PFSK-1 (cell line): Measurements from ENCODE around the gene STH.

ENCODE experiments used
- POLR2AphosphoS5 ChIP-seq: IDR thresholded peaks from 2 replicates; pipeline ENCODE4 v1.6.1; 2012; ENCODE audit warnings: low read depth, mild to moderate bottlenecking, control low read depth, low read length, moderate library complexity
- SIN3A ChIP-seq: IDR thresholded peaks from 2 replicates; pipeline ENCODE4 v1.6.1; 2012; ENCODE audit warnings: mild to moderate bottlenecking, low read length, moderate library complexity, borderline replicate concordance; ENCODE audit not compliant: insufficient read depth
- TAF1 ChIP-seq: IDR thresholded peaks from 2 replicates; pipeline ENCODE4 v1.6.1; 2012; ENCODE audit warnings: low read length, control low read depth, borderline replicate concordance; ENCODE audit not compliant: insufficient read depth
- TF ChIP-seq, protein P1 (sequence below), 2 experiments: IDR thresholded peaks; 2 replicates each; pipeline versions ENCODE4 v1.6.1 to v1.8.0; 2011 to 2012; ENCODE audit warnings: low read depth in 2 of 2, low read length in 2 of 2, control low read depth in 1 of 2, inconsistent platforms in 1 of 2, mild to moderate bottlenecking in 1 of 2, moderate library complexity in 1 of 2; ENCODE audit not compliant: insufficient read depth in 1 of 2

DNA sequence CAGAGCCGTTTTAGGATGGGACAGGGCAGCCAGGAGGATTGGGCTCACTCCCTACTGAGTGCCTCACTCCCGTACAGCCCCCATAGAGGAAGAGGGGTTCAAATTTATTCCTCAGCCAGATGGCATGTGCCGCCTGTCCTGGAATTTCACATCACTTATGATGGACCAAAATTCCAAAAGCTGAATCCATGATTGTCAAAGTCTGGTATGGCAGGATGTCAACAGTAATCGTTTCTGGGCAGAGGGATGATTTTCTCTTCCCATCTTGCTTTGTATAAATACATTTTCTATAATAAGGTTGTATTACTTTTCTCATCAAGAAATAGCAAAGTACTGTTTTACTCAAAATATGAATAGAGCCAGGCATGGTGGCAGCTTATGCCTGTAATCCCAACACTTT is 38.7 kb upstream of the STH start:
- TF ChIP-seq, protein P1, sequence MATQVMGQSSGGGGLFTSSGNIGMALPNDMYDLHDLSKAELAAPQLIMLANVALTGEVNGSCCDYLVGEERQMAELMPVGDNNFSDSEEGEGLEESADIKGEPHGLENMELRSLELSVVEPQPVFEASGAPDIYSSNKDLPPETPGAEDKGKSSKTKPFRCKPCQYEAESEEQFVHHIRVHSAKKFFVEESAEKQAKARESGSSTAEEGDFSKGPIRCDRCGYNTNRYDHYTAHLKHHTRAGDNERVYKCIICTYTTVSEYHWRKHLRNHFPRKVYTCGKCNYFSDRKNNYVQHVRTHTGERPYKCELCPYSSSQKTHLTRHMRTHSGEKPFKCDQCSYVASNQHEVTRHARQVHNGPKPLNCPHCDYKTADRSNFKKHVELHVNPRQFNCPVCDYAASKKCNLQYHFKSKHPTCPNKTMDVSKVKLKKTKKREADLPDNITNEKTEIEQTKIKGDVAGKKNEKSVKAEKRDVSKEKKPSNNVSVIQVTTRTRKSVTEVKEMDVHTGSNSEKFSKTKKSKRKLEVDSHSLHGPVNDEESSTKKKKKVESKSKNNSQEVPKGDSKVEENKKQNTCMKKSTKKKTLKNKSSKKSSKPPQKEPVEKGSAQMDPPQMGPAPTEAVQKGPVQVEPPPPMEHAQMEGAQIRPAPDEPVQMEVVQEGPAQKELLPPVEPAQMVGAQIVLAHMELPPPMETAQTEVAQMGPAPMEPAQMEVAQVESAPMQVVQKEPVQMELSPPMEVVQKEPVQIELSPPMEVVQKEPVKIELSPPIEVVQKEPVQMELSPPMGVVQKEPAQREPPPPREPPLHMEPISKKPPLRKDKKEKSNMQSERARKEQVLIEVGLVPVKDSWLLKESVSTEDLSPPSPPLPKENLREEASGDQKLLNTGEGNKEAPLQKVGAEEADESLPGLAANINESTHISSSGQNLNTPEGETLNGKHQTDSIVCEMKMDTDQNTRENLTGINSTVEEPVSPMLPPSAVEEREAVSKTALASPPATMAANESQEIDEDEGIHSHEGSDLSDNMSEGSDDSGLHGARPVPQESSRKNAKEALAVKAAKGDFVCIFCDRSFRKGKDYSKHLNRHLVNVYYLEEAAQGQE (IDR thresholded peaks at IDR 0.05; ENCODE audit: insufficient read depth in 1 of 2, low read depth in 2 of 2, low read length in 2 of 2): no peak
- TF ChIP-seq SIN3A (no peak), TAF1 (no peak), POLR2AphosphoS5 (no peak)
